NCI-H510A treated with DMSO at 0.1 percent for 48 hours (cell line): ENCODE measurements around the gene DHPS.
"Not testable (repeated sequence)": the region's sequence is repeated elsewhere in the genome, so short reads cannot be mapped to it uniquely, and the experiment has no call there.

Source experiments
- DNase-seq: peaks from one replicate; lab custom pipeline; 2025; lab: John Stamatoyannopoulos, UW

DHPS gene

GRCh38 chr19:12705654-12706331 lies 24.1 kb upstream of the DHPS start:
- no peak for DNase-seq

- no peak for DNase-seq
These were observed 23.5 kb upstream of the DHPS start for GRCh38 chr19:12705169-12705568.

- peak; percentile 16 for DNase-seq
These were observed 21.4 kb upstream of the DHPS start for GRCh38 chr19:12703046-12703445.

GRCh38 chr19:12701596-12702282 lies 20.1 kb upstream of the DHPS start:
- no peak for DNase-seq

- no peak for DNase-seq
These were observed 16.5 kb upstream of the DHPS start for GRCh38 chr19:12698138-12698537.

GRCh38 chr19:12697425-12697824 lies 15.7 kb upstream of the DHPS start:
- DNase-seq = not testable (repeated sequence)

- peak; percentile 90 for DNase-seq
These were observed 15.0 kb upstream of the DHPS start, which contains the start of gene FBXW9 for GRCh38 chr19:12696366-12697335. Gene FBXW9 (minus strand): TSS chr19:12696631. CDS start chr19:12696581, 50 bp downstream.

- no peak for DNase-seq
These were observed 14.3 kb upstream of the DHPS start for GRCh38 chr19:12695997-12696365.

- no peak for DNase-seq
These were observed 13.8 kb upstream of the DHPS start for GRCh38 chr19:12695514-12695913.

- no peak for DNase-seq
These were observed 13.4 kb upstream of the DHPS start for GRCh38 chr19:12695096-12695495.

- no peak for DNase-seq
These were observed 13.0 kb upstream of the DHPS start for GRCh38 chr19:12694641-12695040.

GRCh38 chr19:12692960-12693359 lies 11.3 kb upstream of the DHPS start:
- no peak for DNase-seq

GRCh38 chr19:12689581-12690216 lies 8.0 kb upstream of the DHPS start:
- DNase-seq = no peak

- no peak for DNase-seq
These were observed 7.3 kb upstream of the DHPS start for GRCh38 chr19:12689012-12689411.

- DNase-seq = no peak
These were observed 6.0 kb upstream of the DHPS start, which contains the start of gene GNG14 for GRCh38 chr19:12687496-12688196. Gene GNG14 (plus strand): TSS chr19:12687998. CDS start chr19:12688049, 51 bp downstream.

GRCh38 chr19:12685831-12686230 lies 4.2 kb upstream of the DHPS start:
- no peak for DNase-seq

- no peak for DNase-seq
These were observed 1.6 kb downstream of the DHPS start for GRCh38 chr19:12680034-12680433.

GRCh38 chr19:12678039-12678438 lies 3.6 kb downstream of the DHPS start:
- DNase-seq = not testable (repeated sequence)

- DNase-seq = no peak
These were observed 4.8 kb downstream of the DHPS start for GRCh38 chr19:12676928-12677327.

- peak; percentile 86 for DNase-seq
These were observed 5.3 kb downstream of the DHPS start for GRCh38 chr19:12676384-12676792.

- DNase-seq = no peak
These were observed 5.7 kb downstream of the DHPS start for GRCh38 chr19:12675940-12676339.
